ENCODE results near the gene SPATS2L. TPM values are rescaled to one million over a fixed set of nuclear protein-coding genes. Genes with fewer than 3 reads are reported as not detected.

Gene SPATS2L
- total and polyA plus RNA-seq, 2 of the 13 experiments (the other 11 are each of a cell fraction or from before 2014, with no cell fraction given) = 154 to 212 TPM

DNA sequence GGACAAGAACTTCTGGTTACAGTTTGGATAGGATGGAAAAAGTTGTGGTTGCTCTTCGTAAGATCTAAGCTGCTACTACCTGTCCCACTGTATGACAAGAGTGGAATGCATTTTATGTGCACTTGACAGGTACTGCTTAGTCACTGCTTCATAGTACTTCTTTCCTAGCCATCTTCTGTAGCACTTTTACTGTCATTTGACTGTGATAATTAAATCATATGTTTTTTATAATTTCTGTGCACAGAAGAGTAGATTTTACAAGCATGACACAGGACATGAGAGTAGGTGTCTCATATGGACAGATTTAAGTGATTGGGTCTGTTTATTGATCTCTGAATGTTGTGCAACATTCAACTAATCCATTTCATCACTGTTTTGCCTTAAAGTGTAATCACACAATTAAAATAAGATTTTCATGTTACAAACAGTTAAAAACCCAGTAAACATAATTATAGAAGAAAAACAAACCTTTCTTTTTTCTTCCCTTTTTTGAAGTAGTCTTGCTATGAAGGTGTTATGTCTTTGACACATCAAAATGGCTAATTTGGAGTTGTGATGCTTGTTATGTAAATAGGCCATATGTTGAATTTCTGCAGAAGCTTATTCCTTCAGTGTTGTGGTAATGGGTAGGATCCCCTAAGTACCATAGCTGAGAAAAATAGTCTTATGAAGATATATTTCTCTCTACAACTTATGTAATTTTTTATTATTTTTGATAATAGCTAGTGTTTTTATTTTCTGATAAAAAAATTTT lies 3.0 kb downstream of the SPATS2L start:
- in situ Hi-C loops (cut with HindIII; ENCODE audit: extremely low pct_ligation_motif_present, low pct_unique_long_range_greater_than_20kb) (loop anchor here (5.0 to 10.0 kb wide), 3 partner anchors 87 to 325 kb away; no protein-coding TSS in a partner anchor), intact Hi-C loops (cut with micrococcal nuclease; ENCODE audit: unreplicated experiment) (loop anchor here (1.0 to 5.0 kb wide), 4 partner anchors 10 to 257 kb away; no protein-coding TSS in a partner anchor)
- BruUV-seq (replicated peaks) = no TSS peak
- H3K4me2 ChIP-seq (ENCODE audit: low read depth, low read length) = peak overlapping the region; percentile 89
- no peaks in the 10 kb centered on the region for H3K9me3 ChIP-seq (ENCODE audit: low read length)
- peak overlapping the region; percentile 96 for H3K27ac ChIP-seq (ENCODE audit: extremely low read length, insufficient read depth, low read length)
- 75% methylated on average over 1 of the region's 1 CpG for WGBS (ENCODE audit: low lambda C conversion rate)
- ATAC-seq (no peak), FAIRE-seq (no peak), DNase-seq (ENCODE audit: low spot score) (no peak)
- H3K4me1 ChIP-seq (ENCODE audit: insufficient read depth, low read length) = peaks cover 73% of the 10 kb centered on the region
- peak overlapping the region; percentile 94 for H3K9ac ChIP-seq (ENCODE audit: insufficient read depth, low read depth, low read length)
- no peak overlapping the region for H2AFZ ChIP-seq (ENCODE audit: low read length)
- H3K79me2 ChIP-seq (ENCODE audit: insufficient read depth, low read length) = peaks cover 95% of the 10 kb centered on the region
- CTCF ChIA-PET (ENCODE audit: low intra/inter-chr PET ratio, low total read pairs) = no interaction called here
- no peaks in the 10 kb centered on the region; a peak in 1 of 5 replicates for H3K27me3 ChIP-seq (ENCODE audit: control insufficient read depth in 1 of 2, insufficient read depth in 2 of 2, low read length in 2 of 2)
- H3K36me3 ChIP-seq (replicated peaks in 1 of 2; ENCODE audit: control insufficient read depth in 1 of 2, insufficient read depth in 2 of 2, low read length in 2 of 2) = peaks cover 2 to 15% of the 10 kb centered on the region in 2 experiments; a peak in 3 of 5 replicates
- H3K4me3 ChIP-seq (replicated peaks in 1 of 3; ENCODE audit: insufficient read depth in 1 of 3, low read depth in 2 of 3, low read length in 3 of 3) = peak overlapping the region; percentile 84 to 94 (median 88); a peak in 5 of 6 replicates
- H4K20me1 ChIP-seq (ENCODE audit: insufficient read depth, low read length) = peaks cover 64% of the 10 kb centered on the region
- POLR2A ChIA-PET = interaction anchor here (1.3 to 3.4 kb wide), 4 partner anchors 10 to 99 kb away, joined by 3 to 48 read pairs (median 6); no protein-coding TSS in a partner anchor
- no peak for TF ChIP-seq BRCA1 (CRISPR knock-in tag; IDR thresholded peaks at IDR 0.05)
- TF ChIP-seq, protein P1, sequence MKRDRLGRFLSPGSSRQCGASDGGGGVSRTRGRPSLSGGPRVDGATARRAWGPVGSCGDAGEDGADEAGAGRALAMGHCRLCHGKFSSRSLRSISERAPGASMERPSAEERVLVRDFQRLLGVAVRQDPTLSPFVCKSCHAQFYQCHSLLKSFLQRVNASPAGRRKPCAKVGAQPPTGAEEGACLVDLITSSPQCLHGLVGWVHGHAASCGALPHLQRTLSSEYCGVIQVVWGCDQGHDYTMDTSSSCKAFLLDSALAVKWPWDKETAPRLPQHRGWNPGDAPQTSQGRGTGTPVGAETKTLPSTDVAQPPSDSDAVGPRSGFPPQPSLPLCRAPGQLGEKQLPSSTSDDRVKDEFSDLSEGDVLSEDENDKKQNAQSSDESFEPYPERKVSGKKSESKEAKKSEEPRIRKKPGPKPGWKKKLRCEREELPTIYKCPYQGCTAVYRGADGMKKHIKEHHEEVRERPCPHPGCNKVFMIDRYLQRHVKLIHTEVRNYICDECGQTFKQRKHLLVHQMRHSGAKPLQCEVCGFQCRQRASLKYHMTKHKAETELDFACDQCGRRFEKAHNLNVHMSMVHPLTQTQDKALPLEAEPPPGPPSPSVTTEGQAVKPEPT (CRISPR knock-in tag; IDR thresholded peaks at IDR 0.05; ENCODE audit: low read depth) = no peak
- TF ChIP-seq ZNF709 (CRISPR knock-in tag; IDR thresholded peaks at IDR 0.05) = no peak
- TF ChIP-seq RXRB (CRISPR knock-in tag; IDR thresholded peaks at IDR 0.05; ENCODE audit: borderline replicate concordance) = no peak
- TF ChIP-seq ZNF333 (CRISPR knock-in tag; IDR thresholded peaks at IDR 0.05; ENCODE audit: borderline replicate concordance) = no peak
- no peak for TF ChIP-seq ZFP36L1 (CRISPR knock-in tag; IDR thresholded peaks at IDR 0.05)
- TF ChIP-seq DNMT3B (CRISPR knock-in tag; conservative IDR thresholded peaks at IDR 0.05) = no peak
- peak; percentile 16; the same call in 1 of the 2 replicates for TF ChIP-seq SAP130 (CRISPR knock-in tag; IDR thresholded peaks at IDR 0.05; ENCODE audit: low read depth)
- peak; percentile 41 for TF ChIP-seq TEAD3 (CRISPR knock-in tag; optimal IDR thresholded peaks at IDR 0.05; ENCODE audit: borderline replicate concordance)
- TF ChIP-seq ZFY (CRISPR knock-in tag; IDR thresholded peaks at IDR 0.05) = 0 out of 2 replicates have a peak, but pooled peaks have one; percentile 0
- no peak for TF ChIP-seq MLLT10 (CRISPR knock-in tag; IDR thresholded peaks at IDR 0.05)
- TF ChIP-seq ZNF598 (CRISPR knock-in tag; IDR thresholded peaks at IDR 0.05; ENCODE audit: borderline replicate concordance) = no peak
- no peak for TF ChIP-seq ZSCAN29 (CRISPR knock-in tag; conservative IDR thresholded peaks at IDR 0.05)
- TF ChIP-seq, protein P2, sequence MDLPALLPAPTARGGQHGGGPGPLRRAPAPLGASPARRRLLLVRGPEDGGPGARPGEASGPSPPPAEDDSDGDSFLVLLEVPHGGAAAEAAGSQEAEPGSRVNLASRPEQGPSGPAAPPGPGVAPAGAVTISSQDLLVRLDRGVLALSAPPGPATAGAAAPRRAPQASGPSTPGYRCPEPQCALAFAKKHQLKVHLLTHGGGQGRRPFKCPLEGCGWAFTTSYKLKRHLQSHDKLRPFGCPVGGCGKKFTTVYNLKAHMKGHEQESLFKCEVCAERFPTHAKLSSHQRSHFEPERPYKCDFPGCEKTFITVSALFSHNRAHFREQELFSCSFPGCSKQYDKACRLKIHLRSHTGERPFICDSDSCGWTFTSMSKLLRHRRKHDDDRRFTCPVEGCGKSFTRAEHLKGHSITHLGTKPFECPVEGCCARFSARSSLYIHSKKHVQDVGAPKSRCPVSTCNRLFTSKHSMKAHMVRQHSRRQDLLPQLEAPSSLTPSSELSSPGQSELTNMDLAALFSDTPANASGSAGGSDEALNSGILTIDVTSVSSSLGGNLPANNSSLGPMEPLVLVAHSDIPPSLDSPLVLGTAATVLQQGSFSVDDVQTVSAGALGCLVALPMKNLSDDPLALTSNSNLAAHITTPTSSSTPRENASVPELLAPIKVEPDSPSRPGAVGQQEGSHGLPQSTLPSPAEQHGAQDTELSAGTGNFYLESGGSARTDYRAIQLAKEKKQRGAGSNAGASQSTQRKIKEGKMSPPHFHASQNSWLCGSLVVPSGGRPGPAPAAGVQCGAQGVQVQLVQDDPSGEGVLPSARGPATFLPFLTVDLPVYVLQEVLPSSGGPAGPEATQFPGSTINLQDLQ (CRISPR knock-in tag; IDR thresholded peaks at IDR 0.05) = no peak
- 0 out of 2 replicates have a peak, but pooled peaks have one; percentile 29 for TF ChIP-seq SIN3A (IDR thresholded peaks at IDR 0.05; ENCODE audit: borderline replicate concordance, low read depth, low read length)
- no peak for TF ChIP-seq HNRNPLL (IDR thresholded peaks at IDR 0.05; ENCODE audit: low read depth, low read length, poor library complexity, severe bottlenecking)
- peak; percentile 66 for TF ChIP-seq RBFOX2 (IDR thresholded peaks at IDR 0.05; ENCODE audit: low read depth, low read length)
- TF ChIP-seq MAFK (conservative IDR thresholded peaks at IDR 0.05 in 1 of 2, IDR thresholded peaks at IDR 0.05 in 1 of 2; ENCODE audit: low read length in 2 of 2) = no peak
- TF ChIP-seq KLF9 (CRISPR knock-in tag; IDR thresholded peaks at IDR 0.05; ENCODE audit: low read depth) = no peak
